HG03432 (cell line): Measurements from ENCODE around the gene FGFBP3.

ENCODE experiments used
- ATAC-seq: cut with Tn5 transposase; IDR thresholded peaks from one replicate; pipeline ENCODE4 v1.9.1; 2021; ENCODE audit warnings: mild to moderate bottlenecking, moderate library complexity; ENCODE audit not compliant: unreplicated experiment

The FGFBP3 gene

DNA sequence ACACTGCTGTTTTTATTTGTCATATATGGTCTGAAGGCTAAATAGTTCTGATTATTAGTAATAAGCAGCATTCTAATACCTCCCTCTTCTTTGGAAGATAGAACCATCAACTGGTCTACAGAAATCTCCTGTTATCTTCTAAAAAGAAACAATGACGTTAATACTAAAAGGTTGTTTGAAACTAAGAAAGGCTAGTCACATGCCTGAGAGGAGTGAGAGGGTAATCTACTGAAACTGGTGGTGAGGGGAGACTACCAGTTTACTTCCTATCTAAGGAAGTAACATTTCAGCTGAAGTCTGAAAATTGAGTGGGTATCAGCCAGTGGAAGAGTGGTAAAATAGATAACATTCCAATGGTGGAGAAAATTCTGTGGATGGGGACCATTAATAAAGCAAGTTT lies 48.4 kb downstream of the FGFBP3 start:
- ATAC-seq, result no peak

GRCh38 chr10:91856637-91857036 lies 52.6 kb downstream of the FGFBP3 start:
- ATAC-seq, result no peak
